Measurements from ENCODE around the gene NAPB.
A peak's percentile ranks its signal among the peaks of the same experiment; 100 is the strongest.
"Not testable (repeated sequence)": the region's sequence is repeated elsewhere in the genome, so short reads cannot be mapped to it uniquely, and the experiment has no call there.

Gene NAPB

GRCh38 chr20:23366384-23366783 lies 54.9 kb downstream of the NAPB start:
- no peak for DNase-seq

GRCh38 chr20:23365390-23366165 lies 55.7 kb downstream of the NAPB start:
- no peak for DNase-seq

GRCh38 chr20:23363257-23363649 lies 58.0 kb downstream of the NAPB start:
- DNase-seq, result no peak

GRCh38 chr20:23362392-23363256 lies 58.7 kb downstream of the NAPB start:
- no peak for DNase-seq

GRCh38 chr20:23361476-23362391 lies 59.6 kb downstream of the NAPB start, which contains the start of gene GZF1:
TSS of gene GZF1 (plus strand) at chr20:23362182. CDS start at chr20:23364384, 2,202 bp downstream.
- peak; percentile 94 for DNase-seq

DNA sequence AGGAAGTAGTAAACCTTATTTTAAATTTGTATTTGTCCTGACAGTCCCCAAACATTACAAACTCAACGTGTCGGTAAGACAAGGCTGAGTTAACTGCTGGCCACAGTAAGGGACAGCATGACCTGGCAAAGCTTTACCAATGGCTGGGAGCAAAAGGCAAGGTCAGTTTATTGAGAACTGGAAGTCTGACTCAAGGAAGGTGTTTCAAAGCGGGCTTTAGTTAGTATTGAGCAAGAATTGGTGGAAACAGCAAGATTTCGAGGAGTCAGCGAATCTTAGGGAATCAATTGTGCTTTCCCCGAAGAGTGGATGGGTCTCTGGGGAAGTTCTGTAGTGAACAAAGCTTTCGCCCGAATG lies 60.2 kb downstream of the NAPB start:
- DNase-seq, result no peak

GRCh38 chr20:23360531-23360930 lies 60.8 kb downstream of the NAPB start:
- no peak for DNase-seq

DNA sequence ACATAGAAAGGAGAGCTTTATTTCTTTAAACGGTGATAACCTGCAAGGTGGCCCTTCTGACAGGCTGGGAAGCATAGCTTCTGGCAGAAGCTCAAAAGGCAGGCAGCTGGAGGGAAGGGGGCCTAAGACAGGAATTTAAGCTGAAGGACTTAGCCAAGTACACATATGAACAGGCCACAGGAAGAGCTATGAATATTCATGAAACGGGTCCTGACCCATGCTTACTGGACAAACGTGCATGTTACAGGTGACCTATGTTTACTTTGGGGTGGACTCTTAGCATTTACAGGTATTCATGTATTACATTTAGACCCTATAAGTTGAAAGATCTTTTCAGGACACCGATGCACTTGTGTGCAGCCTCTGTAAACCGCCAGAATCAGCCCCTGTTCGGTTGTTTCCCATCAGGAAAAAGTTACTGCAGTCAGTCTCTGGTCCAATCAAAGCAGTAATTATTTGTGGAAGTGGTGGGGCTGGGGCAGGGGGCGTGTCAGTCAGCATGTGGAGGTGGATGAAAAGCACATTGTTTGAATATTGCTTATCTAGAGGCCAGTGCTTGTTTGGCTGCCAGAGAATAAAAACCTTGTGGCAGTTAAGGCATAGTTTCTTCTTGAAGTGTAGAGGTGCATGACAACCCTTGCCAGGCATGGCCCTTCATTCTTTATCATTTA lies 62.2 kb downstream of the NAPB start:
- DNase-seq, result no peak

GRCh38 chr20:23358563-23358906 lies 62.8 kb downstream of the NAPB start:
- DNase-seq, result no peak

- peak; percentile 98 for DNase-seq
Observed at GRCh38 chr20:23357767-23358562, 63.3 kb downstream of the NAPB start.

- no peak for DNase-seq
Observed at GRCh38 chr20:23356203-23356602, 65.1 kb downstream of the NAPB start.

- DNase-seq, result peak; percentile 39
Observed at GRCh38 chr20:23350904-23351838, 70.1 kb downstream of the NAPB start.

- peak; percentile 98 for DNase-seq
Observed at GRCh38 chr20:23350196-23350903, 70.9 kb downstream of the NAPB start, which contains the start of gene NXT1. TSS of gene NXT1 (plus strand) at chr20:23350791. CDS start at chr20:23354042, 3,251 bp downstream.

GRCh38 chr20:23349338-23350195 lies 71.7 kb downstream of the NAPB start:
- no peak for DNase-seq

- DNase-seq, result not testable (repeated sequence)
Observed at GRCh38 chr20:23348510-23348909, 72.8 kb downstream of the NAPB start.

DNA sequence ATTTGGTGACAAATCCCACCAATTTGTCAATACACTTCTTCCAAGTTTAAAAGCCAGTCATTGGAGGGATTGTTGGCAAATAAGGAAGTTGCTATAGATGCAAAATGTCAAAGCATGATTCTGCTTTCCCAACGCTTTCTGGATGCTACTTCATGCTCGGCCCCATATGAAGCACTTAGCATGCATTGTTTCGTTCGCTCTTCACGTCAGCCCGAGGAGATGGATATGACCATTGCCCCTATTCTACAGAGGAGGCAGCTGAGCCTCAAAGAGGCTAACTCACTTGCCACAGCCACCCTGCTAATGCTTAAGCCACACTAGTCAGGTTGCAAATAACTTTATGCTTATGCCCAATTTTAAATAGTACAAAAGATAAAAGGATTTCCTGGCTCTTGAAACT lies 73.5 kb downstream of the NAPB start:
- DNase-seq, result no peak

GRCh38 chr20:23346002-23346401 lies 75.3 kb downstream of the NAPB start:
- DNase-seq, result no peak

- DNase-seq, result no peak
Observed at GRCh38 chr20:23344336-23344735, 77.0 kb downstream of the NAPB start.

GRCh38 chr20:23343590-23343989 lies 77.7 kb downstream of the NAPB start:
- no peak for DNase-seq
